Esophagus squamous epithelium (tissue), 5 donors: ENCODE data around the gene INTS15. TPM values are rescaled to one million over a fixed set of nuclear protein-coding genes. Genes with fewer than 3 reads are reported as not detected.

ENCODE experiments used
- DNase-seq: peaks from one replicate; lab custom pipeline; 2025; lab: John Stamatoyannopoulos, UW
- H3K27ac ChIP-seq, 4 donors: fragments of 200-600 bp; sonication (generic); one replicate each; pipeline ENCODE4 v1.5.1; 2016 to 2019; ENCODE audit warnings: mild to moderate bottlenecking in 1 of 4
- H3K27me3 ChIP-seq, 4 donors: fragments of 200-600 bp; sonication (generic); 1 replicate in 3 of 4; 2 replicates in 1 of 4; pipeline versions ENCODE4 v1.5.1 to v1.6.0; 2017 to 2021; ENCODE audit warnings: antibody characterized with exemption in 1 of 4
- H3K36me3 ChIP-seq, 3 donors: fragments of 200-600 bp; sonication (generic); one replicate each; pipeline ENCODE4 v1.5.1; 2016 to 2019
- H3K4me1 ChIP-seq, 3 donors: fragments of 200-600 bp; sonication (generic); one replicate each; pipeline ENCODE4 v1.5.1; 2017 to 2019
- H3K4me3 ChIP-seq, 4 donors: fragments of 200-600 bp; sonication (generic); 1 replicate in 3 of 4; 2 replicates in 1 of 4; pipeline ENCODE4 v1.5.1; 2016 to 2019; ENCODE audit warnings: mild to moderate bottlenecking in 2 of 4, moderate library complexity in 1 of 4
- H3K9me3 ChIP-seq, 3 donors: fragments of 200-600 bp; sonication (generic); one replicate each; pipeline ENCODE4 v1.5.1; 2016 to 2019
- CTCF ChIP-seq, 6 experiments: fragments of 450-650 bp in 4 of 6; fragments of 200-600 bp in 2 of 6; sonication (generic) in 2 of 6; IDR thresholded peaks; one replicate each; pipeline ENCODE4 v1.5.1; 2016 to 2019; ENCODE audit warnings: antibody characterized with exemption in 6 of 6, mild to moderate bottlenecking in 4 of 6, moderate library complexity in 4 of 6
- POLR2A ChIP-seq, 4 donors: fragments of 450-650 bp; IDR thresholded peaks; one replicate each; pipeline ENCODE4 v1.6.1; 2017; ENCODE audit warnings: antibody characterized with exemption in 4 of 4, mild to moderate bottlenecking in 4 of 4, moderate library complexity in 3 of 4
- WGBS, 2 donors: methylation state at CpG; one replicate each; pipeline ENCODE4 v1.1.5; 2018; 5-methylcytosine and 5-hydroxymethylcytosine counted together
- intact Hi-C: fragments of 100-400 bp; cut with DNase I; formaldehyde crosslinking; loops from one replicate; pipeline ENCODE4 v1.15.0; 2022
- total RNA-seq, 4 donors: library from RNA; depleted of rRNA; stranded (reverse); fragments of >200 nt; gene quantifications; one replicate each; pipeline ENCODE4 v1.1.0, GENCODE V29; 2016
- donor health status: DM: yes; HTN: yes; CAD: no.

The INTS15 gene
- total RNA-seq, 4 donors from 2014 or later, result 9.2 to 21.9 (median 14.8) TPM

DNA sequence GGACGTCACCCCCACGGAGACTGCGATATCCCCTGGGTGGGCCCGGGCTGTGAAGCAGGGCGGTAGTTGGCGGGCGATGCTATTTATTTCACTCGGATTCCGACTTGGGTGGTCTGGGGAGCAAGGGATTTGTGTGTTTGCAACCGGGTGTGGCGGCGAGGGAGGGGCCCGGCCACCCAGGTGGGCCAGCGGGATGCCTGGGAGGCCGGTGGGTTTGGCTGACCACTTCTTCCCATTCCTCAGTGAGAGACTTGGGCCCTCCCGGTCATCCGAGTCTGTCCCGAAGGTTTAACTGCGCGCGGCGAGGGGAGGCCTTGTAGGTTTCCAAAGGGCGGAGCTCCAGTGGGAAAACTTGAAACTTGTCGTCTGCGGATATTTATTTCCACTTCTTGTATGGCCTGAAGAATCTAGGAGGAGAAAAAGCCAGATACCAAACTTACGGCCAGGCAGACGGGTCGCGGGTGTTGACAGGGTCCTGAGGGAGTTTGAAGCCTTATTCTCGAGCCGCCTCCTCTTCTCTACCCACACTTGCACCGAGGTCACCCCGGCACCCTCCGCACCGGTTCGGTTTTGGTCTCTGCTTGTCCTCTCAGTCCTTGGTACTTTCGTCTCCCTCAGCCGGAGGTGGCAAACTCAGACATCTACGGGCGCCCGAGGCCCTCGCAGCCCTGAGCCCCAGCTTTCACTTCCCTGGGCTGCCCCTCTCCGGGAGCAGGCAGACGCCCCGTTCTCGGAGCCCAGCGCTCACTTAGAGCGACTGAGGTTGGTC is 65.2 kb downstream of the INTS15 start:
- Histone ChIP-seq H3K9me3 (peaks cover 0 to 11% (median 0%) of the 10 kb centered on the region in 3 donors), H3K4me3 (no peak overlapping the region), H3K27me3 (no peaks in the 10 kb centered on the region), H3K4me1 (peaks cover 0 to 10% (median 0%) of the 10 kb centered on the region in 3 donors), H3K36me3 (peaks cover 25 to 63% (median 25%) of the 10 kb centered on the region in 3 donors), H3K27ac (no peak overlapping the region)
- WGBS, 2 donors, result 90 to 97% methylated on average over 28 to 34 of the region's 48 CpGs
- DNase-seq, result no peak
- TF ChIP-seq CTCF (IDR thresholded peaks at IDR 0.05) (no peak), POLR2A (IDR thresholded peaks at IDR 0.05) (no peak)
- intact Hi-C loops, result no loop called here

DNA sequence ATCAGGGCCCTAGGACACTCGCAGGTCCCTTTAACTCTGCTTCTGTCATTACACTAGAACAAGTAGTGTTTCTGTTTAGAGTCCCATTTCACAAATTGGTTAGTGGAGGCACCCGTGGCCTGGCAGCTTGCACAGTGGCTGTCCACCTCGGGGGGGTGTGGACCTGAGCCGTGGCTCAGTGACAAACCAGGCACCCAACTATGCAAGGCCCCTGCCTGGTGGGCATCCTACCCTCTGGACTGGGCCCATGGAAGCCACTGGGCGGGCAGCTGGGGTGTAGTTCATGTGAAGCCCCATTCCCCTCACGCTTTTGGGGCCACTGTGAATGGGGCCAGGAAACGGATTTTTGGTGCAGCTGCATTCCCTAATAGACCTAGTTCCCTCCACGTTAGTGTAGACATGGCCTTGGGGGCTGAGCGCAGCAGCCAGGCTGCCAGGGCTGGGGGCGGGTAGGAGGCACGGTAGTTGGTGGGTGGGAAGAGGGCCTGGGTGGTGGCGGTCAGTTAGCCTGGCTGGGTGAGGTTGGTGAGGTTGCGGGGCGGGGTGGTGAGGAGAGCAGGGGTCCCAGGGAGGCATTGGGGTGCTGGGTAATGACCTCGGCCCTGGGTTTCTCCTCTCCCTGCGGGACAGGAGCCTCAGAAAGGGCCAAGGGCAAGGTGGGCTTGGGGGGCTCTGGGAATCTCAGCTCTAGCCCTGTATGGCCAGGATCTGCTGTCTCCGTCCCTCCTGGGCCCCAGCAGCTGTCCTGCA is 66.0 kb downstream of the INTS15 start:
- Histone ChIP-seq H3K27ac (no peak overlapping the region), H3K9me3 (peaks cover 0 to 11% (median 0%) of the 10 kb centered on the region in 3 donors), H3K4me3 (no peak overlapping the region), H3K36me3 (peaks cover 25 to 55% (median 25%) of the 10 kb centered on the region in 3 donors), H3K27me3 (no peaks in the 10 kb centered on the region), H3K4me1 (peaks cover 0 to 10% (median 0%) of the 10 kb centered on the region in 3 donors)
- WGBS, 2 donors, result 92 to 95% methylated on average over 9 to 12 of the region's 17 CpGs
- intact Hi-C loops, result no loop called here
- DNase-seq, result no peak
- no peak for TF ChIP-seq CTCF (IDR thresholded peaks at IDR 0.05)

DNA sequence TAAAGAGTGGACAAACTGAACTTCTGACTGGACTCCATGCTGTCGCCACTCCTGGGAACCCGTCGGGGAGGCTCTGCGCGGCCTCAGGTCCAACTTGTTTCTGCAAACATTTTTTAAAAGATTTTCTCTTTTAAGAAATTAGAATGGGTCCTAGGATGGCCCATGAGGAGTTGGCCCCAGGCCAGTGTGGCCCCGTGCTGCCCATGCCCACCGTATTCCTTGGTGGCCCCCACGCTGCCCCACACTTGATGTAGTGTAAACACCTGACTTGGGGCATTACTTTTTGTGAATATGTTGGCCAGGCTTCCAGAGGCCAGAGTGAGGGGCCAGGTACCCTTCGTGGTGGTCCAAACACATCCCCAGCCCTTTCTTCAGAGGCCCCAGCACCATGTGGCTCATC is 66.6 kb downstream of the INTS15 start:
- H3K27me3 ChIP-seq, result no peaks in the 10 kb centered on the region
- intact Hi-C loops, result no loop called here
- peaks cover 24 to 49% (median 25%) of the 10 kb centered on the region in 3 donors for H3K36me3 ChIP-seq
- DNase-seq, result no peak
- H3K4me1 ChIP-seq, result peaks cover 0 to 10% (median 0%) of the 10 kb centered on the region in 3 donors
- H3K4me3 ChIP-seq, result no peak overlapping the region
- TF ChIP-seq POLR2A (IDR thresholded peaks at IDR 0.05) (no peak), CTCF (IDR thresholded peaks at IDR 0.05) (no peak)
- WGBS, 2 donors, result 95 to 96% methylated on average over 9 of the region's 9 CpGs
- H3K27ac ChIP-seq, result no peak overlapping the region
- H3K9me3 ChIP-seq, result peaks cover 0 to 11% (median 0%) of the 10 kb centered on the region in 3 donors

Other genes with a start within 250 kb of the INTS15 start
- gene FAM220A, start 241.1 kb upstream of the INTS15 start, total RNA-seq, result 10 to 100 TPM; 10.6 to 21.2 (median 14.2) TPM
- 100 to 1,000 TPM; 174 to 310 (median 226) TPM for gene RAC1, start 215.5 kb upstream of the INTS15 start, total RNA-seq
- 10 to 100 TPM in 3 of 4 donors, 1 to 10 TPM in 1; 7.1 to 12.4 (median 10.6) TPM for gene DAGLB, start 142.1 kb upstream of the INTS15 start, total RNA-seq
- 10 to 100 TPM; 53.4 to 92.3 (median 65.8) TPM for gene KDELR2, start 105.9 kb upstream of the INTS15 start, total RNA-seq
- 1 to 10 TPM in 1 of 4 donors, under 1 TPM in 2, not detected in 1; 0.38 to 1.1 (median 0.44) TPM for gene GRID2IP, start 38.6 kb upstream of the INTS15 start, total RNA-seq
- 10 to 100 TPM in 3 of 4 donors, 1 to 10 TPM in 1; 9.4 to 29.4 (median 23.0) TPM for gene ZDHHC4, start 12.6 kb upstream of the INTS15 start, total RNA-seq
- gene ZNF853, start 25.6 kb downstream of the INTS15 start, total RNA-seq, result 1 to 10 TPM in 3 of 4 donors, under 1 TPM in 1; 0.61 to 9.3 (median 2.1) TPM
- gene ZNF316, start 47.3 kb downstream of the INTS15 start, total RNA-seq, result 10 to 100 TPM; 11.9 to 27.8 (median 20.4) TPM
- 10 to 100 TPM in 3 of 4 donors, 1 to 10 TPM in 1; 8.6 to 22.3 (median 11.3) TPM for gene ZNF12, start 116.9 kb downstream of the INTS15 start, total RNA-seq
- not detected for gene RSPH10B2, start 164.1 kb downstream of the INTS15 start, total RNA-seq
- 10 to 100 TPM; 14.6 to 46.9 (median 25.8) TPM for gene CCZ1B, start 236.3 kb downstream of the INTS15 start, total RNA-seq